IMR-90 (cell line): ENCODE data around the gene GRIK1.

Experiments
- BHLHE40 ChIP-seq: fragments of 150-350 bp; IDR thresholded peaks from 2 replicates; pipeline ENCODE4 v1.6.1; 2016; ENCODE audit warnings: mild to moderate bottlenecking, low read depth, low read length
- CEBPB ChIP-seq: IDR thresholded peaks from 2 replicates; pipeline ENCODE4 v1.6.1; 2012; ENCODE audit warnings: low read depth, low read length, improper control_type of control experiment
- CHD1 ChIP-seq: IDR thresholded peaks from 2 replicates; pipeline ENCODE4 v1.6.1; 2012; ENCODE audit warnings: low read depth, low read length, improper control_type of control experiment
- ELK1 ChIP-seq: fragments of 150-350 bp; IDR thresholded peaks from 2 replicates; pipeline ENCODE4 v1.6.1; 2016; ENCODE audit warnings: low read depth, mild to moderate bottlenecking, low read length, moderate library complexity, borderline replicate concordance
- MAFK ChIP-seq: IDR thresholded peaks from 2 replicates; pipeline ENCODE4 v1.6.1; 2012; ENCODE audit warnings: low read depth, low read length, improper control_type of control experiment
- MAZ ChIP-seq: IDR thresholded peaks from 2 replicates; pipeline ENCODE4 v1.6.1; 2012; ENCODE audit warnings: low read depth, mild to moderate bottlenecking, low read length, improper control_type of control experiment, moderate library complexity, borderline replicate concordance
- MXI1 ChIP-seq: IDR thresholded peaks from 2 replicates; pipeline ENCODE4 v1.6.1; 2012; ENCODE audit warnings: low read depth, mild to moderate bottlenecking, low read length, moderate library complexity, borderline replicate concordance
- NFE2L2 ChIP-seq: fragments of 150-350 bp; IDR thresholded peaks from 2 replicates; pipeline ENCODE4 v1.6.1; 2016; ENCODE audit warnings: low read depth, mild to moderate bottlenecking, low read length
- POLR2A ChIP-seq: IDR thresholded peaks from 2 replicates; pipeline ENCODE4 v1.6.1; 2012; ENCODE audit warnings: mild to moderate bottlenecking, low read depth, low read length
- RAD21 ChIP-seq: IDR thresholded peaks from 2 replicates; pipeline ENCODE4 v1.6.1; 2012; ENCODE audit warnings: low read length, improper control_type of control experiment
- RCOR1 ChIP-seq: IDR thresholded peaks from 2 replicates; pipeline ENCODE4 v1.6.1; 2012; ENCODE audit warnings: mild to moderate bottlenecking, low read length, improper control_type of control experiment; ENCODE audit not compliant: insufficient replicate concordance
- RFX5 ChIP-seq: IDR thresholded peaks from 2 replicates; pipeline ENCODE4 v1.8.0; 2012; ENCODE audit warnings: low read depth, mild to moderate bottlenecking, low read length, moderate library complexity
- USF2 ChIP-seq: fragments of 150-350 bp; IDR thresholded peaks from 2 replicates; pipeline ENCODE4 v1.6.1; 2017; ENCODE audit warnings: mild to moderate bottlenecking, antibody characterized with exemption, low read length, low read depth
- TF ChIP-seq, protein P1 (sequence below): conservative IDR thresholded peaks from 2 replicates; pipeline ENCODE4 v1.5.1; 2012; ENCODE audit warnings: mild to moderate bottlenecking, low read depth, low read length, improper control_type of control experiment

- TF ChIP-seq RCOR1, result no peak
- TF ChIP-seq, protein P1, sequence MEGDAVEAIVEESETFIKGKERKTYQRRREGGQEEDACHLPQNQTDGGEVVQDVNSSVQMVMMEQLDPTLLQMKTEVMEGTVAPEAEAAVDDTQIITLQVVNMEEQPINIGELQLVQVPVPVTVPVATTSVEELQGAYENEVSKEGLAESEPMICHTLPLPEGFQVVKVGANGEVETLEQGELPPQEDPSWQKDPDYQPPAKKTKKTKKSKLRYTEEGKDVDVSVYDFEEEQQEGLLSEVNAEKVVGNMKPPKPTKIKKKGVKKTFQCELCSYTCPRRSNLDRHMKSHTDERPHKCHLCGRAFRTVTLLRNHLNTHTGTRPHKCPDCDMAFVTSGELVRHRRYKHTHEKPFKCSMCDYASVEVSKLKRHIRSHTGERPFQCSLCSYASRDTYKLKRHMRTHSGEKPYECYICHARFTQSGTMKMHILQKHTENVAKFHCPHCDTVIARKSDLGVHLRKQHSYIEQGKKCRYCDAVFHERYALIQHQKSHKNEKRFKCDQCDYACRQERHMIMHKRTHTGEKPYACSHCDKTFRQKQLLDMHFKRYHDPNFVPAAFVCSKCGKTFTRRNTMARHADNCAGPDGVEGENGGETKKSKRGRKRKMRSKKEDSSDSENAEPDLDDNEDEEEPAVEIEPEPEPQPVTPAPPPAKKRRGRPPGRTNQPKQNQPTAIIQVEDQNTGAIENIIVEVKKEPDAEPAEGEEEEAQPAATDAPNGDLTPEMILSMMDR, result no peak
- no peak for TF ChIP-seq POLR2A
- TF ChIP-seq MAFK, result no peak
- TF ChIP-seq MXI1, result no peak
- TF ChIP-seq BHLHE40, result no peak
- no peak for TF ChIP-seq RFX5
- TF ChIP-seq CHD1, result no peak
- no peak for TF ChIP-seq RAD21
- TF ChIP-seq ELK1, result no peak
- TF ChIP-seq USF2, result no peak
- TF ChIP-seq NFE2L2, result no peak
- no peak for TF ChIP-seq MAZ
- TF ChIP-seq CEBPB, result no peak
These were observed 309.4 kb downstream of the GRIK1 start for GRCh38 chr21:29630441-29630840.
